ENCODE data around the gene CISH.

Gene CISH

DNA sequence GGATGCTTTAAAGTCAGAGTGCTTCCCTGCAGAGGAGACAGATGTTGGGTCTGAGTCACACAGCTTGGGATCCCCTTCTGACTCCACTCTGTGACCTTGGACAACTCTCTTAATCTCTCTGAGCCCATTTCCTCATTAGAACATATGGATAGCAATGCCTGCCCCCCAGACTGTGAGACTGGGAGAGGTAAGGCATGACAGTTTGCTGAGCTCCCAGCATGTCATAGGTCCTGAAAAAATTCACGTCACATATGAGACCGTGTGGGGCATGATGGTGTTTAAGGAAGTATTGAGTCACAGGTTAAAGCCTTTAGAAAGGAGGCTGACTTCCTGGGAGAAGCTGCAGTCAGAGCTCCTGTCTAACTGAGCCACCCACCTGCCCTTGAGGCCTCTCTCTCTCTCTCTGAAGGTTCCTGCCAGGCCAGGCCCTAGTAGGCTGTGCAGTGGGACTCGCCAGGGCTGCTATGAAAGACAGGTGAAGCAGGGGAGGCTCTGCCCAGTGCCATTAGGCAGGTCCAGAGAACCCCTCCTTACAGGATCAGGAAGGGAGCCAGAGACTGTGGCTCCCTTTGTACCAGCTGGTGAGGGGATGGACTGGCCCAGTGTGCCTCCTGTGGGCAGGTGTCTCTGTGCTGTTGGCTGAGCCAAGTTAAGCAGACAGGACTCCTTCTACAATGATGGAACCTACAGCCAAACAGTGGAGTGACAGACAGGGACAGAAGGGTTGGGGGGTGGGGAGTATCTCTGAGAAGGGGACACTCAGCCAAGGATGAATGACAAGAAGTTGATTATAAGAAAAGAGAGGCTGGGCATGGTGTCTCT is 43.6 kb upstream of the CISH start:
- no peak overlapping the region for H3K27ac ChIP-seq
- no peak for TF ChIP-seq CTCF (conservative IDR thresholded peaks at IDR 0.05)

DNA sequence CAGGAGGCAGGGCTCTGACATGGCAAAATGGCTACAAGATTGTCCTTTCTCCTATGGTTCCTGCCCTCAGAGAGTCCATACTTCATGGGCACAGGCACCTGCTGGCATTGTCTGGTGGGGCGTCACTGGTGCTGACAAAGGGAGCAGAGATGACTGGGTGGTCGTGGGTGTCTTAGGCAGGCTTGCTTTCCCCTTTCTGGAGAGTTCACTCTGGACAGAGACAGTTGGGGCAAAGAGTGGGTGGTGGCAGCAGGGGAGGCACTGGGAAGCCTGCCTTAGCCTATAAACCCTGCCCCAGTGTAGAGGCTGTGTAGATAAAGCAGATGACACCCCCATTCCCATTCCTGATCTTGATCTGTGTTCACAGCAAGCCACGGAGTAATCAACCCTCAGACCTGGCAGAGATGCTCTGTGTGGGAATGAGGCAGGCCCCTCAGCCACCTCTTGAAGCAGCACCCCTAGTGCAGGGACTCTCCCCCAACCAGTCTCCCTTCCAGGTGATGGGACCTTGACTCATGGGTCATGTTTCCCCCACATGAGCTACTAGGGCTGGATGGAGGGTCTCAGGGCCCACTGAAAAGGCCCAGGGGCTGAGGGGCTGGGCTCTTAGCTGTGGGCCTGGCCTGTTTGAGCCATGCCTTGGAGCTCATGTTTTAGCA is 42.5 kb upstream of the CISH start:
- TF ChIP-seq CTCF (conservative IDR thresholded peaks at IDR 0.05), result no peak
- no peak overlapping the region for H3K27ac ChIP-seq

- TF ChIP-seq CTCF (conservative IDR thresholded peaks at IDR 0.05), result peak; percentile 67
- H3K27ac ChIP-seq, result no peak overlapping the region
Measured at GRCh38 chr3:50652709-50653108, 41.1 kb upstream of the CISH start.

- no peak overlapping the region for H3K27ac ChIP-seq
- no peak for TF ChIP-seq CTCF (conservative IDR thresholded peaks at IDR 0.05)
Measured at GRCh38 chr3:50651920-50652529, 40.5 kb upstream of the CISH start.

DNA sequence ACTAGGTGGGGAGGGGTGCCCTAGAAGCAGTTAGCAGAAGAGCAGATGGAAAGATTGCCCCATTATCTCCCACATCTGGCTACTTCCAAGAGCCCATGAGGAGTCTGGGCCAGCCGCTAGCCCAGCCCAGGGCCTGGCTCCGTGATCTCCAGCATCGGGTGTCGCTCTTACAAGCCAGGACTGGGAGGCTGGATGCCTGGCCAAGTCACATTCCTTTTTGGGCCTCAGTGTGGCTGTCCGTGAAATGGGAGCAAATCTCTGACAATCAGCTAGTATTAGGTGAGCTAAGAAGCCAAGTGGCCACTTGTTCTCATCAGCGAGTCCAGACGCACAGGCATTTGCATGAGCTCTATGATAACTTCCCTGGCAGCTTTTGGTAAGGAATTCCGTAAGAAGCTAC is 39.9 kb upstream of the CISH start:
- H3K27ac ChIP-seq, result no peak overlapping the region
- no peak for TF ChIP-seq CTCF (conservative IDR thresholded peaks at IDR 0.05)

- TF ChIP-seq CTCF (conservative IDR thresholded peaks at IDR 0.05), result no peak
- no peak overlapping the region for H3K27ac ChIP-seq
Measured at GRCh38 chr3:50650018-50650417, 38.4 kb upstream of the CISH start.

DNA sequence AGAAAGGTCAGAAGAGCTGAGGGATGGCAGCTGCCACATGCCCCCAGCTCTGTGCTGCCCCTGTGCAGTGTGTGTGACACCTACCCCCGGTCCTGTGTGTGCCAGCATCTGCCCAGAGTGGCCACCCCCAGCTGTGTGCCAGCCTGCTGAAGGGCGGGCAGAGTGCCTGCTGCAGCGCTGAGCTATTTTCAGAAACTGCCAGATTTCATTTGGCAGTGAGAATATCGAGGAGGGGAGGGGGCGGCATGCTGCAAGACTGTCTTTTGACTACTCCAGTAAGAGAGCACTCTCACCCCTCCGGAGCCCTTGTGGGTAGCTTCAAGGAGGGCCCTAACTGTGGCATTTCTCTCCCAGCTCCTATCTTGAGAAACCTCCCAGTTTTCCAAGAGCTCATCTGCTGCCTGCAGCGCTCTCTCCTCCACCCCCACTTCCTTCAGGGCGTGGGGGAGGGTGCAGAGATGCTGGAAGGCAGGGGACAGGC is 37.9 kb upstream of the CISH start:
- no peak for TF ChIP-seq CTCF (conservative IDR thresholded peaks at IDR 0.05)
- H3K27ac ChIP-seq, result no peak overlapping the region

All from VCaP (cell line).